Trophoblast cell (in vitro differentiated cells and primary cell): Measurements from ENCODE around the gene ADAM15.
A peak's percentile ranks its signal among the peaks of the same experiment; 100 is the strongest.

ENCODE experiments used
- DNase-seq, 2 donors: peaks; one replicate each; pipeline ENCODE4 v3.0.0-alpha.2; 2016
- H2AFZ ChIP-seq: 2 replicates; pipeline ENCODE4 v1.6.1; 2013; ENCODE audit warnings: low read length, moderate library complexity, mild to moderate bottlenecking; ENCODE audit not compliant: insufficient read depth, poor library complexity
- H2AK5ac ChIP-seq: 2 replicates; pipeline ENCODE4 v1.6.1; 2013; ENCODE audit warnings: mild to moderate bottlenecking, low read length
- H2BK120ac ChIP-seq: 2 replicates; pipeline ENCODE4 v1.6.1; 2013; ENCODE audit warnings: low read length, mild to moderate bottlenecking, moderate library complexity; ENCODE audit not compliant: insufficient read depth, poor library complexity
- H2BK12ac ChIP-seq: 2 replicates; pipeline ENCODE4 v1.6.1; 2013; ENCODE audit warnings: mild to moderate bottlenecking, low read length, moderate library complexity
- H2BK5ac ChIP-seq: 2 replicates; pipeline ENCODE4 v1.6.1; 2013; ENCODE audit warnings: low read length, low read depth, moderate library complexity, mild to moderate bottlenecking; ENCODE audit not compliant: poor library complexity
- H3K14ac ChIP-seq: 2 replicates; pipeline ENCODE4 v1.6.1; 2013; ENCODE audit warnings: mild to moderate bottlenecking, low read length
- H3K18ac ChIP-seq: 2 replicates; pipeline ENCODE4 v1.6.1; 2013; ENCODE audit warnings: mild to moderate bottlenecking, low read length
- H3K23ac ChIP-seq: 2 replicates; pipeline ENCODE4 v1.6.1; 2013; ENCODE audit warnings: low read length
- H3K27ac ChIP-seq: 2 replicates; pipeline ENCODE4 v1.5.1; 2013; ENCODE audit warnings: low read depth, mild to moderate bottlenecking, inconsistent platforms, low read length, moderate library complexity
- H3K27me3 ChIP-seq: 2 replicates; pipeline ENCODE4 v1.6.1; 2013; ENCODE audit warnings: inconsistent platforms, mild to moderate bottlenecking, low read length, moderate library complexity; ENCODE audit not compliant: insufficient read depth
- H3K36me3 ChIP-seq, 2 experiments: 1 replicate in 1 of 2; 2 replicates in 1 of 2; pipeline ENCODE4 v1.6.1; 2013; ENCODE audit warnings: low read length in 2 of 2, mild to moderate bottlenecking in 2 of 2, moderate library complexity in 1 of 2; ENCODE audit not compliant: insufficient read depth in 2 of 2, control insufficient read depth in 1 of 2
- H3K4ac ChIP-seq: 2 replicates; pipeline ENCODE4 v1.6.1; 2013; ENCODE audit warnings: low read depth, mild to moderate bottlenecking, low read length, moderate library complexity
- H3K4me1 ChIP-seq, 2 experiments: 1 replicate in 1 of 2; 2 replicates in 1 of 2; pipeline ENCODE4 v1.6.1; 2013; ENCODE audit warnings: low read length in 2 of 2, mild to moderate bottlenecking in 2 of 2, moderate library complexity in 1 of 2; ENCODE audit not compliant: insufficient read depth in 2 of 2, control insufficient read depth in 1 of 2
- H3K4me2 ChIP-seq: 2 replicates; pipeline ENCODE4 v1.6.1; 2013; ENCODE audit warnings: inconsistent platforms, mild to moderate bottlenecking, low read length, moderate library complexity
- H3K4me3 ChIP-seq: 2 replicates; pipeline ENCODE4 v1.5.1; 2013; ENCODE audit warnings: mild to moderate bottlenecking, low read depth, low read length, inconsistent platforms
- H3K79me1 ChIP-seq: one replicate; pipeline ENCODE4 v1.6.1; 2013; ENCODE audit warnings: low read length
- H3K79me2 ChIP-seq: 2 replicates; pipeline ENCODE4 v1.6.1; 2013; ENCODE audit warnings: low read length, mild to moderate bottlenecking; ENCODE audit not compliant: control insufficient read depth, insufficient read depth, poor library complexity
- H3K9ac ChIP-seq: 2 replicates; pipeline ENCODE4 v1.6.1; 2013; ENCODE audit warnings: mild to moderate bottlenecking, low read length
- H3K9me3 ChIP-seq: 2 replicates; pipeline ENCODE4 v1.6.1; 2013; ENCODE audit warnings: low read depth, mild to moderate bottlenecking, control low read depth, inconsistent platforms, low read length; ENCODE audit not compliant: insufficient read depth
- H4K12ac ChIP-seq: 2 replicates; pipeline ENCODE4 v1.6.1; 2013; ENCODE audit warnings: low read depth, mild to moderate bottlenecking, low read length, moderate library complexity
- H4K8ac ChIP-seq: 2 replicates; pipeline ENCODE4 v1.6.1; 2013; ENCODE audit warnings: low read depth, mild to moderate bottlenecking, low read length, moderate library complexity
- H4K91ac ChIP-seq: one replicate; pipeline ENCODE4 v1.6.1; 2013; ENCODE audit warnings: low read depth, mild to moderate bottlenecking, low read length, moderate library complexity
- WGBS: extraction: QIAGEN DNeasy Blood & Tissue Kit; methylation state at CpG from one replicate; pipeline ENCODE4 v1.1.7; 2013; ENCODE audit warnings: missing lambda C conversion rate; ENCODE audit not compliant: insufficient read length, insufficient coverage; ENCODE audit errors: extremely low coverage; 5-methylcytosine and 5-hydroxymethylcytosine counted together

Gene ADAM15

GRCh38 chr1:155037851-155038441 is 13.2 kb upstream of the ADAM15 start:
- Histone ChIP-seq H2AFZ (no peak overlapping the region), H3K36me3 (no peaks in the 10 kb centered on the region), H3K27me3 (no peaks in the 10 kb centered on the region), H3K14ac (no peak overlapping the region), H2BK5ac (no peak overlapping the region), H3K4me1 (peaks cover 9% of the 10 kb centered on the region in 2 experiments), H3K18ac (no peak overlapping the region), H4K8ac (no peak overlapping the region), H3K79me1 (no peaks in the 10 kb centered on the region), H3K27ac (no peak overlapping the region), H2AK5ac (no peak overlapping the region), H3K9ac (no peak overlapping the region), H2BK12ac (no peak overlapping the region), H3K4ac (no peak overlapping the region), H3K9me3 (no peaks in the 10 kb centered on the region), H3K4me2 (no peak overlapping the region), H4K91ac (no peak overlapping the region), H3K23ac (no peak overlapping the region), H4K12ac (no peak overlapping the region), H2BK120ac (no peak overlapping the region), H3K79me2 (no peaks in the 10 kb centered on the region), H3K4me3 (no peak overlapping the region)
- DNase-seq, result no peak
- no CpG with 5 or more reads among the region's 6 CpGs for WGBS

DNA sequence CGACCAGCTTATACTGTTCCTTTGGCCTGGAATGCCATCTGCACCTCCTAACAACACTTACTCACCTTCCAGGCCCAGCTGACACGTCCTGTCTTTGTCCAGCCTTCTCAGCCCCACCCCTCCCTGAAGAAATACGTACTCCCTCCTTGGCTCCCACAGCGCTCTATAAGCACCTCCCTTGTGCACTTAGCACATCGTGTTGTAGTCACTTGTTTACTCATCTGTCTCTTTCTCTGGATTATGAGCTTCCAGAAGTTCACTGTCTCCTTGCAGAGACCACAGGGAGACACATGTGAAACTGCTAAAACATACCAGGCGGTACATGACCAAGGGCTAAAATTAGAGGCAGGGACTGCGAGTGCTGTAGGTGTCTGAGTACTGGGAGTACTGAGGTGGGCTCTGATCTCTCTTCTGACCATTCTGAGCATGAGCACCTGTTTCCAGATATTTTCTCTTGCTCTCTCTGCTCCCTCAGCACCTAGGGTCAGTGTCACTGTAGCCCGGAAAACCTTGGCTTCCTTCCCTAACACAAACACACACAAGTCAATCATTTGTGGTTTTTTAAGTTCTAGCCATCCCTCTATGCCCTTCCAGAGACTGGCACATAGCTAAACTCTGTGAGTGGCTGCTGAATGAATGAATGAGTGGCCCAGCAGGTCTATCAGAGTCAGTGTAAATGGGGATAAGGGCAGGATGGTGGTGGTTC is 12.4 kb upstream of the ADAM15 start:
- H2AFZ ChIP-seq, result no peak overlapping the region
- H3K27ac ChIP-seq, result no peak overlapping the region
- no peak overlapping the region for H2AK5ac ChIP-seq
- no peak overlapping the region for H2BK5ac ChIP-seq
- H3K27me3 ChIP-seq, result no peaks in the 10 kb centered on the region
- no peak overlapping the region for H4K12ac ChIP-seq
- H3K4me3 ChIP-seq, result no peak overlapping the region
- no peaks in the 10 kb centered on the region for H3K79me2 ChIP-seq
- H3K14ac ChIP-seq, result no peak overlapping the region
- no peak overlapping the region for H3K4me2 ChIP-seq
- no CpG with 5 or more reads among the region's 8 CpGs for WGBS
- H3K79me1 ChIP-seq, result no peaks in the 10 kb centered on the region
- no peak overlapping the region for H4K8ac ChIP-seq
- H3K4ac ChIP-seq, result no peak overlapping the region
- peaks cover 9% of the 10 kb centered on the region in 2 experiments for H3K4me1 ChIP-seq
- no peak overlapping the region for H3K9ac ChIP-seq
- H3K36me3 ChIP-seq, result no peaks in the 10 kb centered on the region
- no peak overlapping the region for H3K18ac ChIP-seq
- H2BK12ac ChIP-seq, result no peak overlapping the region
- H4K91ac ChIP-seq, result no peak overlapping the region
- no peak overlapping the region for H2BK120ac ChIP-seq
- H3K23ac ChIP-seq, result no peak overlapping the region
- peak in 1 of 2 donors; percentile 58 for DNase-seq
- H3K9me3 ChIP-seq, result no peaks in the 10 kb centered on the region

DNA sequence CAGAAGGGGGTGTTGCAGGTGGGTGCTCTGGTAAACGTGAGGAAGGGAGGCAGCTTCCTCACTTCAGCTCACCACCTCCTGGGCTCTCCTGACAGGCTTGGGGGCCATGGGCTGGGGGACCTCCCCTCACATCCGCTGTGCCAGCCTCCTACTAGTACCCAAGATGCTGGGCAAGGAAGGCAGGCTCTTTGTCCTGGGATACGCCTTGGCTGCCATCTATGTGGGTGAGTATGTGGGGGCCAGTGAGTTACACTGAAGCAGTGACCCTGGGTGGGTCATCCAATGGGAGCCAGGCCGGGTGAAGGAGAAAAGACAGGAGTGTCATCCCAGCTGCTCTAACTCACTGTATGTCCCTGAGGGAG is 11.8 kb upstream of the ADAM15 start:
- H2BK5ac ChIP-seq, result no peak overlapping the region
- no peaks in the 10 kb centered on the region for H3K36me3 ChIP-seq
- H3K9me3 ChIP-seq, result no peaks in the 10 kb centered on the region
- H2AFZ ChIP-seq, result no peak overlapping the region
- peaks cover 9% of the 10 kb centered on the region in 2 experiments for H3K4me1 ChIP-seq
- H3K4ac ChIP-seq, result no peak overlapping the region
- no peaks in the 10 kb centered on the region for H3K79me2 ChIP-seq
- no peak overlapping the region for H2BK12ac ChIP-seq
- no peak overlapping the region for H3K9ac ChIP-seq
- H3K4me2 ChIP-seq, result no peak overlapping the region
- no peak overlapping the region for H3K27ac ChIP-seq
- no peak overlapping the region for H3K14ac ChIP-seq
- H3K4me3 ChIP-seq, result no peak overlapping the region
- no peak overlapping the region for H2AK5ac ChIP-seq
- H3K79me1 ChIP-seq, result no peaks in the 10 kb centered on the region
- no peak overlapping the region for H4K91ac ChIP-seq
- H3K18ac ChIP-seq, result no peak overlapping the region
- no CpG with 5 or more reads among the region's 4 CpGs for WGBS
- H3K27me3 ChIP-seq, result no peaks in the 10 kb centered on the region
- H2BK120ac ChIP-seq, result no peak overlapping the region
- H4K8ac ChIP-seq, result no peak overlapping the region
- no peak overlapping the region for H3K23ac ChIP-seq
- no peak for DNase-seq
- no peak overlapping the region for H4K12ac ChIP-seq

GRCh38 chr1:155040358-155041093 is 10.6 kb upstream of the ADAM15 start:
- Histone ChIP-seq H3K4me1 (peaks cover 9 to 13% of the 10 kb centered on the region in 2 experiments), H3K9me3 (no peaks in the 10 kb centered on the region), H3K27me3 (no peaks in the 10 kb centered on the region)

More at GRCh38 chr1:155040358-155041093, 10.6 kb upstream of the ADAM15 start:
- H3K23ac ChIP-seq, result no peak overlapping the region
- H2BK5ac ChIP-seq, result no peak overlapping the region
- H3K4ac ChIP-seq, result no peak overlapping the region
- H3K9ac ChIP-seq, result no peak overlapping the region
- no peak overlapping the region for H2AK5ac ChIP-seq
- H3K27ac ChIP-seq, result no peak overlapping the region
- no peaks in the 10 kb centered on the region for H3K36me3 ChIP-seq
- H4K12ac ChIP-seq, result no peak overlapping the region
- H3K4me2 ChIP-seq, result no peak overlapping the region
- H3K14ac ChIP-seq, result no peak overlapping the region
- peaks cover 3% of the 10 kb centered on the region for H3K79me1 ChIP-seq
- H3K79me2 ChIP-seq, result no peaks in the 10 kb centered on the region
- no peak overlapping the region for H4K91ac ChIP-seq
- no peak overlapping the region for H2BK12ac ChIP-seq
- H2BK120ac ChIP-seq, result no peak overlapping the region
- no peak overlapping the region for H3K18ac ChIP-seq
- WGBS, result no CpG with 5 or more reads among the region's 14 CpGs
- no peak overlapping the region for H3K4me3 ChIP-seq
- H2AFZ ChIP-seq, result no peak overlapping the region
- no peak overlapping the region for H4K8ac ChIP-seq
- DNase-seq, result no peak
